Lower lobe of right lung (tissue), 2 donors: Measurements from ENCODE around the gene DCTN2. TPM values are rescaled to one million over a fixed set of nuclear protein-coding genes. Genes with fewer than 3 reads are reported as not detected.

ENCODE experiments used
- ATAC-seq, 2 donors: fragments of 200-7000 bp; cut with Tn5 transposase; one replicate each; pipeline ENCODE4 v1.9.1; 2020 to 2022; ENCODE audit warnings: mild to moderate bottlenecking in 2 of 2, moderate library complexity in 2 of 2
- DNase-seq: peaks from one replicate; pipeline ENCODE4 v3.0.0-alpha.2; 2020
- H3K27ac ChIP-seq: fragments of 200-600 bp; one replicate; pipeline ENCODE4 v1.8.0; 2022
- H3K27me3 ChIP-seq: fragments of 200-600 bp; one replicate; pipeline ENCODE4 v1.8.0; 2022; ENCODE audit warnings: low read depth
- H3K36me3 ChIP-seq: fragments of 200-600 bp; one replicate; pipeline ENCODE4 v1.8.0; 2022; ENCODE audit warnings: mild to moderate bottlenecking
- H3K4me1 ChIP-seq: fragments of 200-600 bp; one replicate; pipeline ENCODE4 v1.8.0; 2022
- H3K4me3 ChIP-seq: fragments of 200-600 bp; one replicate; pipeline ENCODE4 v1.8.0; 2022; ENCODE audit warnings: mild to moderate bottlenecking
- H3K9me3 ChIP-seq: fragments of 200-600 bp; one replicate; pipeline ENCODE4 v1.8.0; 2022
- CTCF ChIP-seq: fragments of 200-600 bp; IDR thresholded peaks from one replicate; pipeline ENCODE4 v1.8.0; 2022; ENCODE audit warnings: antibody characterized with exemption, mild to moderate bottlenecking
- intact Hi-C: fragments of 100-400 bp; cut with DNase I; formaldehyde crosslinking; loops from one replicate; pipeline ENCODE4 v1.11.0; 2022
- microRNA-seq: library from miRNA; unstranded; fragments of <30 nt; microRNA quantifications from one replicate; pipeline ENCODE4 v1.2.0, GENCODE V29; 2020; ENCODE audit warnings: borderline number of aligned reads
- total RNA-seq: library from RNA; stranded (reverse); fragmentation: NEBNext Ultra II Directional; extraction: Animal tissue kit (Norgen Biotek cat#: 25700); gene quantifications from one replicate; pipeline ENCODE4 v1.2.1, GENCODE V29; 2021
- donor health status: DM: no; HTN: yes; CAD: no; lungs with severe emphysema.

The DCTN2 gene
- total RNA-seq, 1 donor from 2014 or later: 88.3 TPM

- ATAC-seq: no peak
- peak overlapping the region; percentile 78 for H3K27ac ChIP-seq
- H3K4me1 ChIP-seq: peaks cover 15% of the 10 kb centered on the region
- H3K4me3 ChIP-seq: peak overlapping the region; percentile 94
- no peaks in the 10 kb centered on the region for H3K9me3 ChIP-seq
- DNase-seq: no peak
- no peak for TF ChIP-seq CTCF
- H3K36me3 ChIP-seq: peaks cover 31% of the 10 kb centered on the region
- intact Hi-C loops: no loop called here
- H3K27me3 ChIP-seq: no peaks in the 10 kb centered on the region
These were observed 59.9 kb downstream of the DCTN2 start for GRCh38 chr12:57487055-57487596.

- ATAC-seq (no peak), DNase-seq (no peak)
- H3K4me3 ChIP-seq: no peak overlapping the region
- no peaks in the 10 kb centered on the region for H3K27me3 ChIP-seq
- TF ChIP-seq CTCF: no peak
- H3K4me1 ChIP-seq: peaks cover 16% of the 10 kb centered on the region
- no peaks in the 10 kb centered on the region for H3K9me3 ChIP-seq
- H3K27ac ChIP-seq: no peak overlapping the region
- intact Hi-C loops: no loop called here
- H3K36me3 ChIP-seq: peaks cover 17% of the 10 kb centered on the region
These were observed 61.3 kb downstream of the DCTN2 start for GRCh38 chr12:57485695-57486094.

- intact Hi-C loops: no loop called here
- Histone ChIP-seq H3K27me3 (no peaks in the 10 kb centered on the region), H3K4me1 (peaks cover 20% of the 10 kb centered on the region), H3K9me3 (no peaks in the 10 kb centered on the region), H3K4me3 (no peak overlapping the region), H3K36me3 (no peaks in the 10 kb centered on the region), H3K27ac (no peak overlapping the region)
- ATAC-seq: no peak
- no peak for TF ChIP-seq CTCF
- DNase-seq: no peak
These were observed 63.5 kb downstream of the DCTN2 start for GRCh38 chr12:57483466-57483865.

GRCh38 chr12:57481671-57482070, 65.3 kb downstream of the DCTN2 start:
- no peak for TF ChIP-seq CTCF
- intact Hi-C loops: no loop called here
- no peak overlapping the region for H3K27ac ChIP-seq
- no peak overlapping the region for H3K4me3 ChIP-seq
- H3K4me1 ChIP-seq: peaks cover 18% of the 10 kb centered on the region
- ATAC-seq: no peak
- H3K9me3 ChIP-seq: no peaks in the 10 kb centered on the region
- H3K36me3 ChIP-seq: no peaks in the 10 kb centered on the region
- H3K27me3 ChIP-seq: peaks cover 7% of the 10 kb centered on the region
- no peak for DNase-seq

Small RNA genes within 50 kb of the gene (microRNA-seq; reads per million reads assigned to microRNA genes)
- gene MIR616: not detected
- not detected for gene MIR6758

Other genes with a start within 250 kb of the DCTN2 start
- gene R3HDM2, start 116.1 kb downstream of the DCTN2 start, total RNA-seq: 79.3 TPM
- not detected for gene INHBC, start 112.4 kb downstream of the DCTN2 start, total RNA-seq
- not detected for gene INHBE, start 91.9 kb downstream of the DCTN2 start, total RNA-seq
- gene GLI1, start 87.4 kb downstream of the DCTN2 start, total RNA-seq: 0.21 TPM
- 54.2 TPM for gene ARHGAP9, start 67.3 kb downstream of the DCTN2 start, total RNA-seq
- gene MARS1, start 59.1 kb downstream of the DCTN2 start, total RNA-seq: 131 TPM
- gene DDIT3, start 26.7 kb downstream of the DCTN2 start, total RNA-seq: 26.1 TPM
- gene MBD6, start 24.4 kb downstream of the DCTN2 start, total RNA-seq: 93.1 TPM
- 0.09 TPM for gene KIF5A, start 2.9 kb upstream of the DCTN2 start, total RNA-seq
- gene PIP4K2C, start 44.0 kb upstream of the DCTN2 start, total RNA-seq: 28.6 TPM
- 21.4 TPM for gene DTX3, start 57.6 kb upstream of the DCTN2 start, total RNA-seq
- 11.5 TPM for gene ARHGEF25, start 64.2 kb upstream of the DCTN2 start, total RNA-seq
- 0.89 TPM for gene B4GALNT1, start 86.0 kb upstream of the DCTN2 start, total RNA-seq
- gene OS9, start 146.9 kb upstream of the DCTN2 start, total RNA-seq: 294 TPM
- gene AGAP2, start 191.6 kb upstream of the DCTN2 start, total RNA-seq: 5.7 TPM
- 41.1 TPM for gene TSPAN31, start 197.8 kb upstream of the DCTN2 start, total RNA-seq
- gene CDK4, start 205.1 kb upstream of the DCTN2 start, total RNA-seq: 68.4 TPM
- 20.0 TPM for gene MARCHF9, start 207.9 kb upstream of the DCTN2 start, total RNA-seq
- 1.1 TPM for gene CYP27B1, start 219.9 kb upstream of the DCTN2 start, total RNA-seq
- 14.4 TPM for gene METTL1, start 224.9 kb upstream of the DCTN2 start, total RNA-seq
- 6.8 TPM for gene EEF1AKMT3, start 225.4 kb upstream of the DCTN2 start, total RNA-seq
- gene TSFM, start 235.6 kb upstream of the DCTN2 start, total RNA-seq: 22.6 TPM